Astrocyte (in vitro differentiated cells and primary cell): ENCODE results near the gene SHC3. TPM values are rescaled to one million over a fixed set of nuclear protein-coding genes. Genes with fewer than 3 reads are reported as not detected.

ENCODE experiments used
- DNase-seq: peaks from one replicate; pipeline ENCODE4 v3.0.0-alpha.2; 2010; ENCODE audit warnings: low read depth
- FAIRE-seq: peaks from 2 replicates; lab custom pipeline; 2011; peaks lifted over from hg19 to GRCh38; lab: Jason Lieb, UNC
- H2AFZ ChIP-seq: 2 replicates; pipeline ENCODE4 v1.6.0; 2012; ENCODE audit warnings: low read depth, low read length, inconsistent platforms
- H3K27ac ChIP-seq: 2 replicates; pipeline ENCODE4 v1.5.1; 2011; ENCODE audit warnings: low read depth, low read length, inconsistent platforms
- H3K27me3 ChIP-seq: 2 replicates; pipeline ENCODE4 v1.6.0; 2011; ENCODE audit warnings: low read length, inconsistent platforms; ENCODE audit not compliant: insufficient read depth
- H3K36me3 ChIP-seq: 2 replicates; pipeline ENCODE4 v1.5.1; 2011; ENCODE audit warnings: low read length, inconsistent platforms; ENCODE audit not compliant: insufficient read depth
- H3K4me1 ChIP-seq: 2 replicates; pipeline ENCODE4 v1.5.1; 2011; ENCODE audit warnings: low read length, inconsistent platforms; ENCODE audit not compliant: insufficient read depth
- H3K4me2 ChIP-seq: 2 replicates; pipeline ENCODE4 v1.6.0; 2012; ENCODE audit warnings: low read length, inconsistent platforms
- H3K4me3 ChIP-seq: 2 replicates; pipeline ENCODE4 v1.5.1; 2011; ENCODE audit warnings: low read depth, mild to moderate bottlenecking, low read length, inconsistent platforms; ENCODE audit not compliant: insufficient read depth
- H3K79me2 ChIP-seq: 2 replicates; pipeline ENCODE4 v1.6.0; 2012; ENCODE audit warnings: mild to moderate bottlenecking, low read length, inconsistent platforms; ENCODE audit not compliant: insufficient read depth
- H3K9ac ChIP-seq: 2 replicates; pipeline ENCODE4 v1.6.0; 2012; ENCODE audit warnings: mild to moderate bottlenecking, low read length, inconsistent platforms
- H3K9me3 ChIP-seq: 2 replicates; pipeline ENCODE4 v1.5.1; 2012; ENCODE audit warnings: low read depth, mild to moderate bottlenecking, low read length, inconsistent platforms; ENCODE audit not compliant: insufficient read depth
- H4K20me1 ChIP-seq: 2 replicates; pipeline ENCODE4 v1.6.0; 2012; ENCODE audit warnings: low read length, inconsistent platforms; ENCODE audit not compliant: insufficient read depth
- H3K27ac Mint-ChIP-seq: one replicate; pipeline ENCODE4 v1.8.0; 2021; ENCODE audit warnings: mild to moderate bottlenecking, mixed read lengths; ENCODE audit not compliant: unreplicated experiment
- H3K27me3 Mint-ChIP-seq: one replicate; pipeline ENCODE4 v1.8.0; 2021; ENCODE audit warnings: low read depth, mixed read lengths; ENCODE audit not compliant: unreplicated experiment
- H3K36me3 Mint-ChIP-seq: one replicate; pipeline ENCODE4 v1.8.0; 2021; ENCODE audit warnings: low read depth, mixed read lengths; ENCODE audit not compliant: unreplicated experiment
- H3K4me1 Mint-ChIP-seq: one replicate; pipeline ENCODE4 v1.8.0; 2021; ENCODE audit warnings: low read depth, mixed read lengths; ENCODE audit not compliant: unreplicated experiment
- H3K4me3 Mint-ChIP-seq: one replicate; pipeline ENCODE4 v1.8.0; 2021; ENCODE audit warnings: mild to moderate bottlenecking, moderate library complexity, mixed read lengths; ENCODE audit not compliant: unreplicated experiment
- H3K9me3 Mint-ChIP-seq: one replicate; pipeline ENCODE4 v1.8.0; 2021; ENCODE audit warnings: mild to moderate bottlenecking, mixed read lengths; ENCODE audit not compliant: unreplicated experiment
- CTCF ChIP-seq: IDR thresholded peaks from 2 replicates; pipeline ENCODE4 v1.5.1; 2011; ENCODE audit warnings: low read depth, mild to moderate bottlenecking, inconsistent platforms, low read length, moderate library complexity; ENCODE audit not compliant: insufficient read depth
- EZH2 ChIP-seq: IDR thresholded peaks from 2 replicates; pipeline ENCODE4 v1.6.1; 2012; ENCODE audit warnings: mild to moderate bottlenecking, low read length, inconsistent platforms; ENCODE audit not compliant: insufficient read depth
- total RNA-seq: library from RNA; stranded (reverse); gene quantifications from 2 replicates; pipeline ENCODE4 v1.2.1, GENCODE V29; 2021

The SHC3 gene
- total RNA-seq, 1 donor from 2014 or later = 4.6 TPM

DNA sequence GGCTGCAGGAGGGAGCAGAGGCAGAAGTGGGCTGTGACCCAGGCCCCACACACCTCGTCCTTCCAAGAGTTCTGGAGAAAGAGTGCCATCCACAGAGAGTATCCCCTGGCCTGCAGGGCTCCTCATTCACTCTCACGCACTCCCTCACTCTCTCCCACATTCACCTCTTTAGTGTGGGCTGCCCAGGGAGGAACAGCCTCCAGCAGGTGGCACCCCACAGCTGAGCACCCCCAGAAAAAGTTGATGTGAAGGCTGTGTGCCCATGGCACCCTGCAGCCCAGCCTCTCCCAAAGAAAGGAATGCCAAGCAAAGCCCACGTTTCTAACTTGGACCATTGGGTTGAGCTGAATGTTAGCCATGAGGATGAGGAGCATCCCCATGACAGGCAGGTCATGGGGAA is 4.5 kb upstream of the SHC3 start:
- Mint-ChIP-seq H3K27ac (no peak overlapping the region), H3K27me3 (peaks cover 19% of the 10 kb centered on the region), H3K4me3 (no peak overlapping the region), H3K9me3 (peaks cover 2% of the 10 kb centered on the region), H3K36me3 (no peaks in the 10 kb centered on the region), H3K4me1 (peaks cover 12% of the 10 kb centered on the region)
- Histone ChIP-seq H3K9ac (no peak overlapping the region), H3K27ac (no peak overlapping the region), H4K20me1 (no peaks in the 10 kb centered on the region), H3K36me3 (no peaks in the 10 kb centered on the region), H3K27me3 (no peaks in the 10 kb centered on the region), H3K9me3 (no peaks in the 10 kb centered on the region), H2AFZ (no peak overlapping the region), H3K4me2 (no peak overlapping the region), H3K4me1 (peaks cover 22% of the 10 kb centered on the region), H3K79me2 (peaks cover 9% of the 10 kb centered on the region), H3K4me3 (no peak overlapping the region)
- no peak for FAIRE-seq
- TF ChIP-seq CTCF (no peak), EZH2 (no peak)
- no peak for DNase-seq

DNA sequence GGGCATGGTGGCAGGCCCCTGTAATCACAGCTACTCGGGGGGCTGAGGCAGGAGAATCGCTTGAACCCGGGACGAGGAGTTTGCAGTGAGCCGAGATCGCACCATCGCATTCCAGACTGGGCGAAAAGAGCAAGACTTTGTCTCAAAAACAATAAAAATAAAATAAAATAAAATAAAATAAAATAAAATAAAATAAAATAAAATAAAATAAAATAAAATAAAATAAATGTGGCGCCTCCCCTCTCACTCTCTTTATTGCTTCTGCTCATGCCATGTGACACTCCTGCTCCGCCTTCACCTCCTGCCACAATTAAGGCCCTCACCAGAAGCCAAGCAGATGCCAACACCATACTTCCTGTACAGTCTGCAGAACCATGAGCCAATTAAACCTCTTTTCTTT is 3.8 kb upstream of the SHC3 start:
- no peak overlapping the region for H3K9ac ChIP-seq
- TF ChIP-seq CTCF = no peak
- TF ChIP-seq EZH2 = no peak
- peaks cover 2% of the 10 kb centered on the region for H3K9me3 Mint-ChIP-seq
- H3K79me2 ChIP-seq = peaks cover 16% of the 10 kb centered on the region
- FAIRE-seq = no peak
- H3K27me3 ChIP-seq = no peaks in the 10 kb centered on the region
- H3K27ac ChIP-seq = no peak overlapping the region
- no peaks in the 10 kb centered on the region for H3K36me3 Mint-ChIP-seq
- H3K36me3 ChIP-seq = no peaks in the 10 kb centered on the region
- peaks cover 19% of the 10 kb centered on the region for H3K27me3 Mint-ChIP-seq
- no peak overlapping the region for H2AFZ ChIP-seq
- no peak overlapping the region for H3K4me2 ChIP-seq
- no peak overlapping the region for H3K4me3 Mint-ChIP-seq
- peaks cover 12% of the 10 kb centered on the region for H3K4me1 Mint-ChIP-seq
- H3K9me3 ChIP-seq = no peaks in the 10 kb centered on the region
- no peak for DNase-seq
- peaks cover 22% of the 10 kb centered on the region for H3K4me1 ChIP-seq
- no peak overlapping the region for H3K4me3 ChIP-seq
- no peak overlapping the region for H3K27ac Mint-ChIP-seq
- H4K20me1 ChIP-seq = no peaks in the 10 kb centered on the region

- H3K36me3 Mint-ChIP-seq = no peaks in the 10 kb centered on the region
- H4K20me1 ChIP-seq = peaks cover 7% of the 10 kb centered on the region
- H2AFZ ChIP-seq = peak overlapping the region; percentile 82
- H3K9me3 Mint-ChIP-seq = peaks cover 2% of the 10 kb centered on the region
- H3K27ac Mint-ChIP-seq = peak overlapping the region; percentile 58
- peaks cover 39% of the 10 kb centered on the region for H3K79me2 ChIP-seq
- H3K27ac ChIP-seq = peak overlapping the region; percentile 88
- H3K27me3 ChIP-seq = no peaks in the 10 kb centered on the region
- peak overlapping the region; percentile 86 for H3K4me3 ChIP-seq
- peak overlapping the region; percentile 84 for H3K9ac ChIP-seq
- no peak for TF ChIP-seq CTCF
- TF ChIP-seq EZH2 = no peak
- H3K4me1 ChIP-seq = peaks cover 32% of the 10 kb centered on the region
- H3K4me3 Mint-ChIP-seq = peak overlapping the region; percentile 84
- H3K9me3 ChIP-seq = no peaks in the 10 kb centered on the region
- no peaks in the 10 kb centered on the region for H3K36me3 ChIP-seq
- peak; percentile 95 for DNase-seq
- H3K27me3 Mint-ChIP-seq = peaks cover 13% of the 10 kb centered on the region
- peaks cover 12% of the 10 kb centered on the region for H3K4me1 Mint-ChIP-seq
- FAIRE-seq = no peak
- H3K4me2 ChIP-seq = peak overlapping the region; percentile 92
These were observed 1.5 kb upstream of the SHC3 start for GRCh38 chr9:89179895-89180734.
